Chondrocyte (in vitro differentiated cells): ENCODE results near the gene MRPL47. TPM values are rescaled to one million over a fixed set of nuclear protein-coding genes. Genes with fewer than 3 reads are reported as not detected.
"Not testable (repeated sequence)": the region's sequence is repeated elsewhere in the genome, so short reads cannot be mapped to it uniquely, and the experiment has no call there.

Source experiments
- DNase-seq: peaks from one replicate; pipeline ENCODE4 v3.0.0; 2021; ENCODE audit warnings: mixed read lengths, low spot score
- H3K27ac Mint-ChIP-seq: one replicate; pipeline ENCODE4 v1.8.0; 2021; ENCODE audit warnings: mild to moderate bottlenecking, moderate library complexity, mixed read lengths; ENCODE audit not compliant: unreplicated experiment
- H3K27me3 Mint-ChIP-seq: 2 replicates; pipeline ENCODE4 v1.8.0; 2021; ENCODE audit warnings: low read depth, mixed read lengths
- H3K36me3 Mint-ChIP-seq: 2 replicates; pipeline ENCODE4 v1.8.0; 2021; ENCODE audit warnings: low read depth, mixed read lengths
- H3K4me1 Mint-ChIP-seq: 2 replicates; pipeline ENCODE4 v1.8.0; 2021; ENCODE audit warnings: low read depth, mild to moderate bottlenecking, mixed read lengths
- H3K4me3 Mint-ChIP-seq: one replicate; pipeline ENCODE4 v1.8.0; 2021; ENCODE audit warnings: mild to moderate bottlenecking, moderate library complexity, mixed read lengths; ENCODE audit not compliant: unreplicated experiment
- H3K9me3 Mint-ChIP-seq: 2 replicates; pipeline ENCODE4 v1.8.0; 2021; ENCODE audit warnings: low read depth, mixed read lengths
- total RNA-seq: library from RNA; stranded (reverse); gene quantifications from 3 replicates; pipeline ENCODE4 v1.2.1, GENCODE V29; 2021
- TF ChIP-seq, protein P1 (sequence below): fragments of 200-600 bp; sonication (generic); IDR thresholded peaks from 2 replicates; pipeline ENCODE4 v1.5.0; 2021; ENCODE audit warnings: antibody characterized with exemption, mild to moderate bottlenecking, moderate library complexity

The MRPL47 gene
- total RNA-seq, 1 donor from 2014 or later: 34.0 TPM

DNA sequence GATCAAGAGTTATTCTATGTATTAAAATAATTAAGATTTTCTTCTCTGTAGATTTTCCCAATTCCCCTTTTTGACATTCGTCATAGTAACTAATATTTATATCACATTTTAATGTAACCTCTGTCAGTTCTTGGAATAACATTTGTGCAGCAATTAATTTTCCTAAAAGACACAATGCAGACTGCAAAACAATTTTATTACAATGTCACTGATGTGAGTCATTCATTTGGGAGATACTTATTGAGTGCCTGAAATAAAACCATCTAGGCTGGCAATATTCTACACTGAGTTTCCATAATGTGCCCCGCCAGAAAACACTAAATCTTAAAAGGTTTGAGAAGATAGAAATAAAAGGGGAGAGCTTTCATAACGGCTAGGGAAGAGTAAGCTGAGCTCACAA, 41.7 kb upstream of the MRPL47 start:
- no peaks in the 10 kb centered on the region for H3K9me3 Mint-ChIP-seq
- no peaks in the 10 kb centered on the region for H3K27me3 Mint-ChIP-seq
- H3K4me3 Mint-ChIP-seq: no peak overlapping the region
- no peaks in the 10 kb centered on the region for H3K36me3 Mint-ChIP-seq
- TF ChIP-seq, protein P1, sequence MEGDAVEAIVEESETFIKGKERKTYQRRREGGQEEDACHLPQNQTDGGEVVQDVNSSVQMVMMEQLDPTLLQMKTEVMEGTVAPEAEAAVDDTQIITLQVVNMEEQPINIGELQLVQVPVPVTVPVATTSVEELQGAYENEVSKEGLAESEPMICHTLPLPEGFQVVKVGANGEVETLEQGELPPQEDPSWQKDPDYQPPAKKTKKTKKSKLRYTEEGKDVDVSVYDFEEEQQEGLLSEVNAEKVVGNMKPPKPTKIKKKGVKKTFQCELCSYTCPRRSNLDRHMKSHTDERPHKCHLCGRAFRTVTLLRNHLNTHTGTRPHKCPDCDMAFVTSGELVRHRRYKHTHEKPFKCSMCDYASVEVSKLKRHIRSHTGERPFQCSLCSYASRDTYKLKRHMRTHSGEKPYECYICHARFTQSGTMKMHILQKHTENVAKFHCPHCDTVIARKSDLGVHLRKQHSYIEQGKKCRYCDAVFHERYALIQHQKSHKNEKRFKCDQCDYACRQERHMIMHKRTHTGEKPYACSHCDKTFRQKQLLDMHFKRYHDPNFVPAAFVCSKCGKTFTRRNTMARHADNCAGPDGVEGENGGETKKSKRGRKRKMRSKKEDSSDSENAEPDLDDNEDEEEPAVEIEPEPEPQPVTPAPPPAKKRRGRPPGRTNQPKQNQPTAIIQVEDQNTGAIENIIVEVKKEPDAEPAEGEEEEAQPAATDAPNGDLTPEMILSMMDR: no peak
- H3K27ac Mint-ChIP-seq: no peak overlapping the region
- no peak for DNase-seq
- H3K4me1 Mint-ChIP-seq: peaks cover 4% of the 10 kb centered on the region

DNA sequence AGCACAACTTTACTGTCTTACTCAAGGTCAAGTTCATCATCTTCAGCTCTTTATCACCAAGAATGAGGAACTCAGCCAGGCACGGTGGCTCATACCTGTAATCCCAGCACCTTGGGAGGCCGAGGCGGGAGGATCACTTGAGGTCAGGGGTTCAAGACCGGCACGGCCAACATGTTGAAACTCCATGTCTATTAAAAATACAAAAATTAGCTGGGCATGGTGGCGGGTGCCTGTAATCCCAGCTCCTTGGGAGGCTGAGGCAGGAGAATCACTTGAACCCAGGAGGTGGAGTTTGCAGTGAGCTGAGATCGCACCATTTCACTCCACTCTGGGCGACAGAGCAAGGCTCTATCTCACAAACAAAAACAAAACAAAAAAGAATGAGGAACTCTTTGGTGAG, 39.4 kb upstream of the MRPL47 start:
- H3K4me3 Mint-ChIP-seq: not testable (repeated sequence)

DNA sequence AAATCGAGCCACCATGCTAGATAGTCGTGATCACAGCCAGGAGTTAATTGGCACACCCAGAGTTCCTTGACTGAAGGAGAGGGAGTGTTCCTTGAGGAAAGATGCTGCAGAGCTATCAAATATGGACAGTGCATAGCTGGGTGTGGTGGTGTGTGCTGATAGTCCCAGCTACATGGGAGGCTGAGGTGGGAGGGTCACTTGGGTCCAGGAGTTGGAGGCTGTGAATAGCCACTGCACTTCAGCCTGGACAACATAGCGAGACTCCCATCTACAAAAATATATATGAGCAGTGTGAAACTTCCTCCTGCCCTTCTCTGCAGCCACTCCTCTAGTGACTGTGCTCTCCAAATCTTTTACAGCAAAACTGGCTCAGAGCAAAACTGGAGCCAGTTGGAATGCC, 38.4 kb upstream of the MRPL47 start:
- H3K36me3 Mint-ChIP-seq: peaks cover 1% of the 10 kb centered on the region
- H3K9me3 Mint-ChIP-seq: peaks cover 2% of the 10 kb centered on the region
- peaks cover 4% of the 10 kb centered on the region for H3K4me1 Mint-ChIP-seq
- TF ChIP-seq, protein P1: no peak
- no peak for DNase-seq
- H3K4me3 Mint-ChIP-seq: no peak overlapping the region
- H3K27ac Mint-ChIP-seq: no peak overlapping the region
- no peaks in the 10 kb centered on the region for H3K27me3 Mint-ChIP-seq

More for the DNA sequence above, 39.4 kb upstream of the MRPL47 start:
- DNase-seq, H3K4me1 Mint-ChIP-seq, H3K27me3 Mint-ChIP-seq, H3K9me3 Mint-ChIP-seq, H3K27ac Mint-ChIP-seq, H3K36me3 Mint-ChIP-seq: not testable (repeated sequence)

DNA sequence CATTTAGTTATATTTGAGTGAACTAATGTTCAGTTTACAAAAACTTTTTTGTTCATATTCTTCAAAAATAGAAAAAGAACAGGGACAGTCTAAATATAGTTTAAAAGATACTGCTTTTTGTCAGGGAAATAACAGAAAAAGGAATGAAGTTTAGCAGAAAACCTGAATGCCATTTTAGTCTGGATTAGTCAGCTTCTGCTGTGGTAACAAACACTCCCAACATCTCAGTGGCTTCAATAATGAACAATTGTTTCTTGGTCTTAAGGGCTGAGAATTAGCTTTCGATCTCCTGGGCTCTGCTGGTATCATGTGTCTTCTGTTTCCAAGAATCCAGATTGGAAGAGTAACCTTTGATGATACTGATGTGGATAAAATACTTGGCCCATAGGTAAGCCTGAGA, 36.0 kb upstream of the MRPL47 start:
- H3K9me3 Mint-ChIP-seq: peaks cover 2% of the 10 kb centered on the region
- no peaks in the 10 kb centered on the region for H3K27me3 Mint-ChIP-seq
- peaks cover 4% of the 10 kb centered on the region for H3K4me1 Mint-ChIP-seq
- no peak overlapping the region for H3K4me3 Mint-ChIP-seq
- no peak for DNase-seq
- H3K36me3 Mint-ChIP-seq: peaks cover 1% of the 10 kb centered on the region
- H3K27ac Mint-ChIP-seq: no peak overlapping the region
- TF ChIP-seq, protein P1: no peak

DNA sequence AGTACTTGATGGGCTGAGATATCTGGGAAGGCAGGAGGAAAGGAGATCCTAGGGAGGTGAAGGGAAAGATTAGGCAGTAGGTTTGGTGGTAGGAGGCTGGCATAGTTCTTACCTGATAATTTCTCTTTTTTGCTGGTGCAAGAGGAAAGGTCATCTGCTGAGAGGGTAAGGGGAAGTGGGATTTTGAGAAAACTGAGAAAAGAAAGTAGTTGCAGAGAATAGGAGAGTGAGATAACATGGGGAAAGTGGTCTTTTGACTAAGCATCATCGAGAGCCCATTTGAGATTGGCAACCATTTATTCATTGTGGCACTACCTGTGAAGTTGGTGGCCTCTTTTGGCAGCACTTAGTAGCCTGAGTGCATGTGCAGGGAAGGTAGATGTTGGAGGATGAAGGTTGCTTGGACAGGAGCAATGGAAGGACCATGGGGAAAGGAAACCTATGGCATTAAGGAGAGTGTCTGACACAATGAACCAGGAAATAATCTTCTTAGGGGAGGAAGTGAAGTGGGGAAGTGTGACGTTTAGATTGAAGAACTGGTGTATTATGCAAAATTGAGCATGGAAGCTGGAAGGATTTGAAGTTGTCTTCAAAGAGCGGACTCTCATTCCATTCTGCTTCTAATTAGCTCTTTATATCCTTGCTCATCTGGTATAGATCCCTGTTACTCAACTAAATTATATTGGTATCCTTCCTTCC, 26.5 kb upstream of the MRPL47 start:
- Mint-ChIP-seq H3K27ac (no peak overlapping the region), H3K36me3 (peaks cover 1% of the 10 kb centered on the region), H3K9me3 (no peaks in the 10 kb centered on the region), H3K27me3 (no peaks in the 10 kb centered on the region), H3K4me3 (no peak overlapping the region), H3K4me1 (no peaks in the 10 kb centered on the region)
- no peak for DNase-seq
- TF ChIP-seq, protein P1: no peak

DNA sequence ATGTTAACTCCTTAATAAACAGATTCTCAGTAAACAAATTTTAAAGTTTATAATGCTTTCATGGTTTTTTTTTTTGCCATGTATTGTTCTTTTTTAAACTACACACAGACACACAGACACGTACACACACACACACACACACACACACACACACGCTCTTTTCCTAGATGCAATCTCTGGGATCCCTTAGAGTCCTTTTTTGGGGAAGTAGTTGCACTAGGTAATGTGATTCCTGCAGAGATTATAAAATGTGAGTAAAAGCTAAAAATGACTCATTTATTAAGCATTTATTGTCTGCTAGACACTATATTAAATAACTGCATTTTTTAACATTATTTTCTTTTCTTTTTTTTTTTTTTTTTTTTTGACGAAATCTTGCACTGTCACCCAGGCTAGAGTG, 20.0 kb upstream of the MRPL47 start:
- Mint-ChIP-seq H3K4me1 (peaks cover 3% of the 10 kb centered on the region), H3K4me3 (no peak overlapping the region), H3K27me3 (no peaks in the 10 kb centered on the region), H3K9me3 (no peaks in the 10 kb centered on the region), H3K36me3 (peaks cover 29% of the 10 kb centered on the region), H3K27ac (no peak overlapping the region)
- no peak for DNase-seq
- TF ChIP-seq, protein P1: no peak
